SK-N-SH (cell line): Measurements from ENCODE around the gene SOD3. TPM values are rescaled to one million over a fixed set of nuclear protein-coding genes. Genes with fewer than 3 reads are reported as not detected.

Source experiments
- CTCF ChIA-PET: fragments of 300-600, 350-600 bp; formaldehyde crosslinking; extraction: SDS; loops from one replicate; lab custom pipeline; 2021; lab: Yijun Ruan, JAX
- POLR2A ChIA-PET: fragments of 350-600 bp; sonication (Branson Sonifier 250); formaldehyde crosslinking; extraction: SDS; loops from one replicate; lab custom pipeline; 2020; ENCODE audit warnings: antibody characterized with exemption, inconsistent platforms; lab: Yijun Ruan, JAX
- DNase-seq: peaks from one replicate; pipeline ENCODE4 v3.0.0; 2012
- H2AFZ ChIP-seq: fragments of 200-600 bp; sonication (generic); 2 replicates; pipeline ENCODE4 v1.8.1; 2016; ENCODE audit warnings: antibody characterized with exemption, mild to moderate bottlenecking, low read depth
- H3F3A ChIP-seq: fragments of 200-600 bp; sonication (generic); replicated peaks from 2 replicates; pipeline ENCODE3; 2016; ENCODE audit warnings: antibody characterized with exemption, mild to moderate bottlenecking; ENCODE audit not compliant: insufficient read depth
- H3K27ac ChIP-seq, 2 experiments: fragments of 200-500 bp in 1 of 2; fragments of 200-600 bp in 1 of 2; sonication (Bioruptor generic) in 1 of 2; sonication (generic), shearing (Covaris generic) in 1 of 2; 2 replicates each; pipeline versions ENCODE4 v1.5.1 to v1.6.1; 2014 to 2016; ENCODE audit warnings: low read depth in 2 of 2, inconsistent platforms in 1 of 2, low read length in 1 of 2, mild to moderate bottlenecking in 1 of 2, mixed read lengths in 1 of 2
- H3K27me3 ChIP-seq: fragments of 200-600 bp; sonication (generic), shearing (Covaris generic); 2 replicates; pipeline ENCODE4 v1.6.1; 2016; ENCODE audit warnings: mixed run types; ENCODE audit not compliant: insufficient read depth
- H3K36me3 ChIP-seq, 2 experiments: fragments of 200-500 bp in 1 of 2; fragments of 200-600 bp in 1 of 2; sonication (Bioruptor generic) in 1 of 2; sonication (generic) in 1 of 2; replicated peaks in 1 of 2; 2 replicates each; pipeline versions ENCODE3 to v1.5.1; 2014 to 2016; ENCODE audit warnings: low read length in 1 of 2, mild to moderate bottlenecking in 1 of 2; ENCODE audit not compliant: insufficient read depth in 2 of 2, control insufficient read depth in 1 of 2
- H3K4me1 ChIP-seq, 2 experiments: fragments of 200-500 bp in 1 of 2; fragments of 200-600 bp in 1 of 2; sonication (Bioruptor generic) in 1 of 2; sonication (generic), shearing (Covaris generic) in 1 of 2; 2 replicates each; pipeline versions ENCODE4 v1.5.1 to v1.6.1; 2014 to 2016; ENCODE audit warnings: low read depth in 1 of 2, low read length in 1 of 2, mixed run types in 1 of 2; ENCODE audit not compliant: insufficient read depth in 2 of 2, control insufficient read depth in 1 of 2
- H3K4me2 ChIP-seq: fragments of 200-600 bp; sonication (generic), shearing (Covaris generic); 2 replicates; pipeline ENCODE4 v1.6.1; 2017; ENCODE audit warnings: mixed run types
- H3K4me3 ChIP-seq, 2 experiments: fragments of 200-500 bp in 1 of 2; fragments of 200-600 bp in 1 of 2; sonication (Bioruptor generic) in 1 of 2; sonication (generic), shearing (Covaris generic) in 1 of 2; 2 replicates each; pipeline versions ENCODE4 v1.5.1 to v1.8.1; 2014 to 2016; ENCODE audit warnings: low read depth in 2 of 2, inconsistent platforms in 1 of 2, low read length in 1 of 2, mild to moderate bottlenecking in 1 of 2, mixed read lengths in 1 of 2, moderate library complexity in 1 of 2
- H3K79me2 ChIP-seq: fragments of 200-600 bp; sonication (generic); 2 replicates; pipeline ENCODE4 v1.8.1; 2017; ENCODE audit warnings: mild to moderate bottlenecking; ENCODE audit not compliant: insufficient read depth
- H3K9ac ChIP-seq: fragments of 200-600 bp; sonication (generic); 2 replicates; pipeline ENCODE4 v1.6.1; 2017; ENCODE audit warnings: mixed run types
- H3K9me2 ChIP-seq: fragments of 200-600 bp; sonication (generic); 2 replicates; pipeline ENCODE4 v1.6.1; 2017; ENCODE audit warnings: mixed run types
- H3K9me3 ChIP-seq: fragments of 200-600 bp; sonication (generic); 2 replicates; pipeline ENCODE4 v1.6.1; 2017; ENCODE audit warnings: mixed run types, mild to moderate bottlenecking, moderate library complexity
- H4K20me1 ChIP-seq: fragments of 200-600 bp; sonication (generic); 2 replicates; pipeline ENCODE4 v1.6.1; 2017; ENCODE audit warnings: mild to moderate bottlenecking, mixed run types; ENCODE audit not compliant: insufficient read depth
- EZH2phosphoT487 ChIP-seq: fragments of 200-600 bp; sonication (generic); IDR thresholded peaks from 2 replicates; pipeline ENCODE4 v1.6.1; 2017; ENCODE audit warnings: low read depth, mixed run types, mild to moderate bottlenecking, antibody characterized with exemption, moderate library complexity, borderline replicate concordance
- FOXM1 ChIP-seq: IDR thresholded peaks from 2 replicates; pipeline ENCODE4 v1.4.0; 2012; ENCODE audit warnings: low read depth, mild to moderate bottlenecking
- NFIC ChIP-seq: IDR thresholded peaks from 2 replicates; pipeline ENCODE4 v1.4.0; 2012; ENCODE audit warnings: borderline replicate concordance
- REST ChIP-seq: IDR thresholded peaks from 2 replicates; pipeline ENCODE4 v1.6.1; 2012; ENCODE audit warnings: mild to moderate bottlenecking, low read depth, low read length, moderate library complexity
- RFX5 ChIP-seq: IDR thresholded peaks from 2 replicates; pipeline ENCODE4 v1.6.1; 2012; ENCODE audit warnings: mild to moderate bottlenecking, improper control_type of control experiment, low read length
- USF1 ChIP-seq: IDR thresholded peaks from 2 replicates; pipeline ENCODE4 v1.4.0; 2012; ENCODE audit warnings: low read depth, borderline replicate concordance
- USF2 ChIP-seq: fragments of 150-350 bp; IDR thresholded peaks from 2 replicates; pipeline ENCODE4 v1.6.1; 2017; ENCODE audit warnings: antibody characterized with exemption, low read length, low read depth, borderline replicate concordance
- ZBTB33 ChIP-seq: IDR thresholded peaks from 2 replicates; pipeline ENCODE4 v1.4.0; 2012; ENCODE audit warnings: low read depth, borderline replicate concordance
- polyA plus RNA-seq, 3 experiments: library from polyadenylated mRNA; depleted of rRNA; stranded (reverse); fragments of >200 nt; gene quantifications; 2 replicates each; pipeline ENCODE4 v1.2.3, GENCODE V29; 2012

The SOD3 gene
- polyA plus RNA-seq, 1 of the 3 experiments (the other 2 are of a cell fraction) = 21.6 TPM

GRCh38 chr4:24783506-24783905, 11.9 kb upstream of the SOD3 start (continued):
- no peak for TF ChIP-seq ZBTB33
- no peak for TF ChIP-seq USF1
- TF ChIP-seq NFIC = no peak
- no peak for TF ChIP-seq RFX5
- TF ChIP-seq USF2 = no peak
- TF ChIP-seq REST = no peak

GRCh38 chr4:24791043-24791442, 4.3 kb upstream of the SOD3 start:
- no peak overlapping the region for H2AFZ ChIP-seq
- no peak overlapping the region for H3K4me2 ChIP-seq
- CTCF ChIA-PET = no interaction called here
- H3K4me3 ChIP-seq = no peak overlapping the region
- H3K79me2 ChIP-seq = no peaks in the 10 kb centered on the region
- H3K9ac ChIP-seq = no peak overlapping the region
- H3K36me3 ChIP-seq = no peaks in the 10 kb centered on the region
- H3K27ac ChIP-seq = no peak overlapping the region
- peaks cover 14% of the 10 kb centered on the region; the same call in 1 of the 2 replicates for H3K9me3 ChIP-seq
- TF ChIP-seq EZH2phosphoT487 (no peak), FOXM1 (no peak)
- TF ChIP-seq, all 33 proteins: peak for 0
- no peak for DNase-seq
- no peaks in the 10 kb centered on the region for H3K9me2 ChIP-seq
- H3K27me3 ChIP-seq = no peaks in the 10 kb centered on the region
- H3K4me1 ChIP-seq = peaks cover 2 to 11% of the 10 kb centered on the region in 2 experiments; a peak in 2 of 4 replicates
- peaks cover 15% of the 10 kb centered on the region for H3F3A ChIP-seq
- H4K20me1 ChIP-seq = no peaks in the 10 kb centered on the region
- POLR2A ChIA-PET = no interaction called here
